ENCODE measurements around the gene NOD1. TPM values are rescaled to one million over a fixed set of nuclear protein-coding genes. Genes with fewer than 3 reads are reported as not detected.

NOD1 gene
- total RNA-seq, 1 experiment from 2014 or later, result 8.1 TPM

DNA sequence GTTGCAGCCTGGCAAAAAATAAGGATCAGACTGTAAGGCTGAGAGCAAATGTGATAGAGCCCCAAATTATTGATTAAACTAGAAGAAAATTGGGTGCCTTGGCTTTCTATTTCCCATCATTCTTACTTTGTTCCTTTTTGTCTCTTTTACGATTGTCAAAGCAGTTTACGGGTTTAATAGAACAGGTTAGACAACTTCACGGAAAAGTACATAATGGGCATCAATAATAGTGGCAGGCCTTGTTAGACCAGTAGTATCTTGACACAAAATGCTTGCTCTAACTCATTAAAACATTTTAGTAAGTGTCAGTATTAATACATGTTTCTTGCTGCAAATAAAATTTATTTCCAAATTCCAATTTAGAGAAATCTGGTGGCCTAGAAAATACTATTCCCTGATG lies 40.5 kb upstream of the NOD1 start:
- BruUV-seq (replicated peaks), result no TSS peak
- CTCF ChIA-PET, result no interaction called here
- Histone ChIP-seq H3K4me3 (ENCODE audit: low read depth in 2 of 2, low read length in 2 of 2) (no peak overlapping the region), H3K4me1 (ENCODE audit: control insufficient read depth, insufficient read depth, low read length) (no peaks in the 10 kb centered on the region), H3K36me3 (ENCODE audit: control insufficient read depth, insufficient read depth, low read length) (no peaks in the 10 kb centered on the region), H3K27me3 (ENCODE audit: control insufficient read depth, insufficient read depth, low read length) (no peaks in the 10 kb centered on the region; the same call in 1 of the 2 replicates), H3K27ac (ENCODE audit: low read length) (no peak overlapping the region), H3K9me3 (ENCODE audit: control insufficient read depth, insufficient read depth, low read depth, low read length) (no peaks in the 10 kb centered on the region)
- in situ Hi-C loops (cut with HindIII; ENCODE audit: low pct_unique_long_range_greater_than_20kb, low sequenced_read_pairs), result no loop called here
- DNase-seq (ENCODE audit: low read depth, low spot score), result no peak
- ATAC-seq, result no peak
- intact Hi-C loops (cut with micrococcal nuclease; ENCODE audit: unreplicated experiment), result no loop called here
- POLR2A ChIA-PET, result no interaction called here
- TF ChIP-seq, protein P1, sequence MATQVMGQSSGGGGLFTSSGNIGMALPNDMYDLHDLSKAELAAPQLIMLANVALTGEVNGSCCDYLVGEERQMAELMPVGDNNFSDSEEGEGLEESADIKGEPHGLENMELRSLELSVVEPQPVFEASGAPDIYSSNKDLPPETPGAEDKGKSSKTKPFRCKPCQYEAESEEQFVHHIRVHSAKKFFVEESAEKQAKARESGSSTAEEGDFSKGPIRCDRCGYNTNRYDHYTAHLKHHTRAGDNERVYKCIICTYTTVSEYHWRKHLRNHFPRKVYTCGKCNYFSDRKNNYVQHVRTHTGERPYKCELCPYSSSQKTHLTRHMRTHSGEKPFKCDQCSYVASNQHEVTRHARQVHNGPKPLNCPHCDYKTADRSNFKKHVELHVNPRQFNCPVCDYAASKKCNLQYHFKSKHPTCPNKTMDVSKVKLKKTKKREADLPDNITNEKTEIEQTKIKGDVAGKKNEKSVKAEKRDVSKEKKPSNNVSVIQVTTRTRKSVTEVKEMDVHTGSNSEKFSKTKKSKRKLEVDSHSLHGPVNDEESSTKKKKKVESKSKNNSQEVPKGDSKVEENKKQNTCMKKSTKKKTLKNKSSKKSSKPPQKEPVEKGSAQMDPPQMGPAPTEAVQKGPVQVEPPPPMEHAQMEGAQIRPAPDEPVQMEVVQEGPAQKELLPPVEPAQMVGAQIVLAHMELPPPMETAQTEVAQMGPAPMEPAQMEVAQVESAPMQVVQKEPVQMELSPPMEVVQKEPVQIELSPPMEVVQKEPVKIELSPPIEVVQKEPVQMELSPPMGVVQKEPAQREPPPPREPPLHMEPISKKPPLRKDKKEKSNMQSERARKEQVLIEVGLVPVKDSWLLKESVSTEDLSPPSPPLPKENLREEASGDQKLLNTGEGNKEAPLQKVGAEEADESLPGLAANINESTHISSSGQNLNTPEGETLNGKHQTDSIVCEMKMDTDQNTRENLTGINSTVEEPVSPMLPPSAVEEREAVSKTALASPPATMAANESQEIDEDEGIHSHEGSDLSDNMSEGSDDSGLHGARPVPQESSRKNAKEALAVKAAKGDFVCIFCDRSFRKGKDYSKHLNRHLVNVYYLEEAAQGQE (IDR thresholded peaks at IDR 0.05; ENCODE audit: insufficient read depth in 1 of 2, low read depth in 2 of 2, low read length in 1 of 2), result no peak
- no peak for TF ChIP-seq TCF7L2 (IDR thresholded peaks at IDR 0.05; ENCODE audit: low read depth, low read length)
- TF ChIP-seq POLR2AphosphoS5 (IDR thresholded peaks at IDR 0.05; ENCODE audit: low read depth, low read length), result no peak
- TF ChIP-seq, protein P2, sequence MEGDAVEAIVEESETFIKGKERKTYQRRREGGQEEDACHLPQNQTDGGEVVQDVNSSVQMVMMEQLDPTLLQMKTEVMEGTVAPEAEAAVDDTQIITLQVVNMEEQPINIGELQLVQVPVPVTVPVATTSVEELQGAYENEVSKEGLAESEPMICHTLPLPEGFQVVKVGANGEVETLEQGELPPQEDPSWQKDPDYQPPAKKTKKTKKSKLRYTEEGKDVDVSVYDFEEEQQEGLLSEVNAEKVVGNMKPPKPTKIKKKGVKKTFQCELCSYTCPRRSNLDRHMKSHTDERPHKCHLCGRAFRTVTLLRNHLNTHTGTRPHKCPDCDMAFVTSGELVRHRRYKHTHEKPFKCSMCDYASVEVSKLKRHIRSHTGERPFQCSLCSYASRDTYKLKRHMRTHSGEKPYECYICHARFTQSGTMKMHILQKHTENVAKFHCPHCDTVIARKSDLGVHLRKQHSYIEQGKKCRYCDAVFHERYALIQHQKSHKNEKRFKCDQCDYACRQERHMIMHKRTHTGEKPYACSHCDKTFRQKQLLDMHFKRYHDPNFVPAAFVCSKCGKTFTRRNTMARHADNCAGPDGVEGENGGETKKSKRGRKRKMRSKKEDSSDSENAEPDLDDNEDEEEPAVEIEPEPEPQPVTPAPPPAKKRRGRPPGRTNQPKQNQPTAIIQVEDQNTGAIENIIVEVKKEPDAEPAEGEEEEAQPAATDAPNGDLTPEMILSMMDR (IDR thresholded peaks at IDR 0.05), result no peak
- TF ChIP-seq SIN3A (IDR thresholded peaks at IDR 0.05; ENCODE audit: borderline replicate concordance, insufficient read depth, low read depth, low read length), result no peak

DNA sequence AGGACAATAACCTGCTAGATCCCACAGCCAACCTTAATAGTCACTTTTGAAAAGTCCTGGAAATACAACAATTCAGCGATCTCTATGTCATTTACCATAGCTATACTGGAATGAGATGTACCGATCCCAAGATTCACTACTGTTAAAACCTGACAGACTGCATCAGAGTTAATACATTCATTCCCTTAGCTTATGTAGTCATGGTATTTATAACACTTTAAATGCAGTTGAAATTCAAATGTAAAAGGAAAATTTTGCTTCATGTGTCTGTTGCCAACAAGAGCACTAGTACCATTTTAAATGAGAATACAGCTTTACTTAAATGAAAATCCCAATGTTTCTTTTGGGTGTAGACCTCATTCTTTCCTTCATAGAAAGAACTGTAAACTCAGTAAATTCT lies 37.2 kb upstream of the NOD1 start:
- no peak overlapping the region for H3K4me3 ChIP-seq (ENCODE audit: low read depth in 2 of 2, low read length in 2 of 2)
- CTCF ChIA-PET, result no interaction called here
- no peaks in the 10 kb centered on the region for H3K36me3 ChIP-seq (ENCODE audit: control insufficient read depth, insufficient read depth, low read length)
- no peaks in the 10 kb centered on the region; the same call in 1 of the 2 replicates for H3K27me3 ChIP-seq (ENCODE audit: control insufficient read depth, insufficient read depth, low read length)
- in situ Hi-C loops (cut with HindIII; ENCODE audit: low pct_unique_long_range_greater_than_20kb, low sequenced_read_pairs), result no loop called here
- no peak for TF ChIP-seq SIN3A (IDR thresholded peaks at IDR 0.05; ENCODE audit: borderline replicate concordance, insufficient read depth, low read depth, low read length)
- TF ChIP-seq, protein P2 (IDR thresholded peaks at IDR 0.05), result no peak
- TF ChIP-seq TCF7L2 (IDR thresholded peaks at IDR 0.05; ENCODE audit: low read depth, low read length), result no peak
- no peak for TF ChIP-seq POLR2AphosphoS5 (IDR thresholded peaks at IDR 0.05; ENCODE audit: low read depth, low read length)
- TF ChIP-seq, protein P1 (IDR thresholded peaks at IDR 0.05; ENCODE audit: insufficient read depth in 1 of 2, low read depth in 2 of 2, low read length in 1 of 2), result no peak
- H3K27ac ChIP-seq (ENCODE audit: low read length), result no peak overlapping the region
- no TSS peak for BruUV-seq (replicated peaks)
- DNase-seq (ENCODE audit: low read depth, low spot score) (no peak), ATAC-seq (no peak)
- no peaks in the 10 kb centered on the region for H3K4me1 ChIP-seq (ENCODE audit: control insufficient read depth, insufficient read depth, low read length)
- intact Hi-C loops (cut with micrococcal nuclease; ENCODE audit: unreplicated experiment), result no loop called here
- H3K9me3 ChIP-seq (ENCODE audit: control insufficient read depth, insufficient read depth, low read depth, low read length), result no peaks in the 10 kb centered on the region
- POLR2A ChIA-PET, result no interaction called here
